Measurements from ENCODE around the gene GRHL1. TPM values are rescaled to one million over a fixed set of nuclear protein-coding genes. Genes with fewer than 3 reads are reported as not detected.

The GRHL1 gene
- total and polyA plus RNA-seq, 9 of the 15 experiments (the other 6 are each of a cell fraction or from before 2014, with no cell fraction given) = 1.7 to 6.1 (median 4.7) TPM

DNA sequence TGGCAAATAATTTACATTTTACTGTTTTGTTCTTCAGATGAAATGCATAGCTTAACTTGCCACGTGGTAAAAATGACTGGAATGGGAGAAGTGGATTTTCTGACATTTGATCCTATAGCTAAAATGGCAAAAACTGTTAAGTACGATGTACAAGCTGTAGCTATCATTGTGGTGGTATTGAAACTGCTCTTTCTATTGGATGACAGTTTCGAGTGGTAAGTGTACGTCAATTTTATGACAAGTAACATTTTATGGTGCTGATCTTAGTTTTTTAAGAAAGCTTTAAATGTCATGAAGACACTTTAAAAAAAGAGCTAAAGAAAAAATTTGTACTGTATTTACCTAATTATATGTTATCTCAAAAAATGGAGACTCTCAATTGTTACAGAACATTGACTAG is 40.8 kb upstream of the GRHL1 start:
- Histone ChIP-seq H3K27ac (ENCODE audit: extremely low read depth, low read depth, low read length) (no peak overlapping the region), H3K9ac (ENCODE audit: insufficient read depth in 1 of 2, low read depth in 2 of 2, low read length in 2 of 2) (no peak overlapping the region), H3K9me3 (replicated peaks; ENCODE audit: control insufficient read depth, insufficient read depth, low read depth, low read length) (no peaks in the 10 kb centered on the region), H3K9me1 (ENCODE audit: control insufficient read depth, insufficient read depth, low read length) (no peaks in the 10 kb centered on the region), H3K4me3 (no peak overlapping the region), H3K4me1 (replicated peaks in 1 of 2; ENCODE audit: control insufficient read depth in 2 of 2, insufficient read depth in 2 of 2, low read length in 2 of 2) (peaks cover 0 to 8% of the 10 kb centered on the region in 2 experiments; a peak in 3 of 5 replicates), H4K20me1 (replicated peaks; ENCODE audit: control insufficient read depth, insufficient read depth, low read length) (no peaks in the 10 kb centered on the region), H3K36me3 (ENCODE audit: control insufficient read depth, insufficient read depth, low read length) (peaks cover 34% of the 10 kb centered on the region; the same call in 2 of the 3 replicates), H3K27me3 (ENCODE audit: control insufficient read depth in 2 of 2, insufficient read depth in 2 of 2, low read length in 2 of 2) (no peaks in the 10 kb centered on the region), H3K4me2 (ENCODE audit: insufficient read depth, low read length) (no peak overlapping the region), H3K79me2 (ENCODE audit: control insufficient read depth, insufficient read depth, low read length) (no peaks in the 10 kb centered on the region), H2AFZ (ENCODE audit: low read depth, low read length) (no peak overlapping the region)
- TF ChIP-seq RBM25 (IDR thresholded peaks at IDR 0.05; ENCODE audit: low read depth, low read length, severe bottlenecking) (peak; percentile 71), RAD51 (IDR thresholded peaks at IDR 0.05; ENCODE audit: borderline replicate concordance, low read depth) (no peak), KAT7 (CRISPR knock-in tag; IDR thresholded peaks at IDR 0.05; ENCODE audit: borderline replicate concordance) (no peak), ZBTB7A (IDR thresholded peaks at IDR 0.05; ENCODE audit: borderline replicate concordance, control insufficient read depth, low read depth, low read length) (no peak), RB1 (IDR thresholded peaks at IDR 0.05; ENCODE audit: low read depth) (no peak), MTA2 (IDR thresholded peaks at IDR 0.05; ENCODE audit: low read depth) (no peak), ZC3H8 (IDR thresholded peaks at IDR 0.05) (no peak), HNRNPK (IDR thresholded peaks at IDR 0.05; ENCODE audit: low read depth, low read length, poor library complexity, severe bottlenecking) (no peak), GATA2 (CRISPR knock-in tag; IDR thresholded peaks at IDR 0.05) (no peak), SMARCA4 (IDR thresholded peaks at IDR 0.05) (no peak), ZNF644 (tag; IDR thresholded peaks at IDR 0.05; ENCODE audit: low read depth) (no peak), MIER1 (IDR thresholded peaks at IDR 0.05; ENCODE audit: low read depth) (peak; percentile 89)
- TF ChIP-seq, protein P1, sequence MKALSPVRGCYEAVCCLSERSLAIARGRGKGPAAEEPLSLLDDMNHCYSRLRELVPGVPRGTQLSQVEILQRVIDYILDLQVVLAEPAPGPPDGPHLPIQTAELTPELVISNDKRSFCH (CRISPR knock-in tag; IDR thresholded peaks at IDR 0.05) = no peak
- TF ChIP-seq, protein P1 (tag; IDR thresholded peaks at IDR 0.05) = no peak
- intact Hi-C loops (cut with micrococcal nuclease) = no loop called here
- in situ Hi-C loops (cut with MboI) = no loop called here
- FAIRE-seq = no peak
- DNase-seq (ENCODE audit: extremely low read depth in 1 of 4, low spot score in 3 of 4) = no peak
- WGBS (ENCODE audit: insufficient coverage, low coverage, missing lambda C conversion rate) = 23% methylated on average over 4 of the region's 4 CpGs
- CTCF ChIA-PET (ENCODE audit: low intra/inter-chr PET ratio) = no interaction called here
- no TSS peak for BruUV-seq (replicated peaks)
- ATAC-seq = no peak
- POLR2A ChIA-PET = interaction anchor here (2.5 kb wide), 1 partner anchor 10 kb away, joined by 7 read pairs; no protein-coding TSS in a partner anchor

Data from K562 (cell line).